ENCODE measurements around the gene SHISA5. TPM values are rescaled to one million over a fixed set of nuclear protein-coding genes. Genes with fewer than 3 reads are reported as not detected.

The SHISA5 gene
- total and polyA plus RNA-seq, 2 of the 8 experiments (the other 6 are each of a cell fraction or from before 2014, with no cell fraction given), result 196 to 315 TPM

DNA sequence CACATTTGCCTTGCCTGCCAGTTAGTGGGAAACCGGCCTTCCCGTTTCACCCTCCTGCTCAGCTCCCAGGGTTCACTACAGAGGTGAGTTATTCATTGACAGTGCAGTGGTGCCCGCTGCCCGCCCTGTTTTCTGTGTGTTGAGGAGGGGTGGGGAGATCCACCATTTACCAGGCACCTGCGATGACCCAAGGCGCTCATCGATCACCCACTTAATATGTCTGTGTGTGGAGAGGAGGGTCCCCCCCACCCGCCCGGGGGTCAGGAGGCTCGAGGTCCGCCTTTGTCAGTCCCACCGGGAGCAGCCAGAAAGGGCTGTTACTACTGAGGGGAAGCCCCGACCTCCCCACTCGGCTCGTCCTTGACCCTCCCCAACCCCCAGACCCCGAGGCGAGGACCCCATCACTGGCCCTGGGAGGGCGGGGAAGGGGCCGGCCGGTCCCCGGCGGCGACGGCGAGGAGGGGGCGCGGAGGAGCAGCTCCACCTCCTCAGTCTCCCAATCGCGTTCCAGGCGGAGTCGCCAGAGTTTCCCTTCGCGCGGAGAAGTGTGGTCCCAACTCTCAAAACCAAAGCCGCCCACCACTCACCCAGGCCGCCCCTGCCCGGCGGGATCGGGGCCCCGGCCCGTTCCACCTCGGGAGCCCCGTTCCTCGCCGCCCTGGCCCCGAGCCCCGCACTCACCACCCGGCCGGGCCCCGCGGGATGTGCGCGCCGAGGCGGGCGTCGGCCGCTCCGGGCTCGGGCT is 75.2 kb downstream of the SHISA5 start (continued):
- no peak for TF ChIP-seq ASH2L (IDR thresholded peaks at IDR 0.05; ENCODE audit: low read length)

All from H1 (cell line).